HepG2 (cell line): ENCODE data around the gene IL17C.

ENCODE experiments used
- EZH2 ChIP-seq: conservative IDR thresholded peaks from 2 replicates; pipeline ENCODE4 v1.6.1; 2012; ENCODE audit warnings: mild to moderate bottlenecking, low read depth, low read length, moderate library complexity
- HNF4G ChIP-seq, 2 experiments: sonication (generic) in 1 of 2; formaldehyde crosslinking in 1 of 2; IDR thresholded peaks; 2 replicates each; pipeline versions ENCODE4 v1.4.0 to v1.6.1; 2011 to 2020; ENCODE audit warnings: borderline replicate concordance in 2 of 2, low read depth in 2 of 2, mild to moderate bottlenecking in 2 of 2, low read length in 1 of 2, missing genetic modification reagents in 1 of 2, moderate library complexity in 1 of 2
- TF ChIP-seq, protein P1 (sequence below), 2 experiments: fragments of 450-650 bp in 1 of 2; sonication (generic) in 1 of 2; formaldehyde crosslinking in 1 of 2; IDR thresholded peaks; 2 replicates each; pipeline versions ENCODE4 v1.6.1 to v1.8.0; 2016 to 2022; ENCODE audit warnings: antibody characterized with exemption in 1 of 2, mild to moderate bottlenecking in 1 of 2, missing genetic modification reagents in 1 of 2

DNA sequence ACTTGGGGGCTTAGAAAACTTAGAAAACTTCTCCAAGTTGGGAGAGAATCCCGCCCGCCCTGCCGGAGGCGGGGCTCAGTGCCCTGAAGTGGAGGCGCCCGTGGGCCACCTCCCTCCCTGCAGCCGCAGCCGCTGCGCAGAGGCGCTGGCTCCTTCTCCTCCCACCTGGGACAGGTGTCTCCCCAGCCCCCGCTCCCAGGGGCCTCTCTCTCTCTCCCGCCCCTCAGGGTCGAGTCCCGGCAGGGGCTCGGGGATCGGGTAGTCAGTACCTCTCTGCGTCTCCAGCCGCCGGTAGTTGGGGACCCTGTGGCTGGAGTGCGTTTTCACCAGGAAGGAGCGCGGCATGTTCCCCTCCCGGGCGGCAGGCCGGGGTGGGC, 47.7 kb downstream of the IL17C start:
- TF ChIP-seq, protein P1, sequence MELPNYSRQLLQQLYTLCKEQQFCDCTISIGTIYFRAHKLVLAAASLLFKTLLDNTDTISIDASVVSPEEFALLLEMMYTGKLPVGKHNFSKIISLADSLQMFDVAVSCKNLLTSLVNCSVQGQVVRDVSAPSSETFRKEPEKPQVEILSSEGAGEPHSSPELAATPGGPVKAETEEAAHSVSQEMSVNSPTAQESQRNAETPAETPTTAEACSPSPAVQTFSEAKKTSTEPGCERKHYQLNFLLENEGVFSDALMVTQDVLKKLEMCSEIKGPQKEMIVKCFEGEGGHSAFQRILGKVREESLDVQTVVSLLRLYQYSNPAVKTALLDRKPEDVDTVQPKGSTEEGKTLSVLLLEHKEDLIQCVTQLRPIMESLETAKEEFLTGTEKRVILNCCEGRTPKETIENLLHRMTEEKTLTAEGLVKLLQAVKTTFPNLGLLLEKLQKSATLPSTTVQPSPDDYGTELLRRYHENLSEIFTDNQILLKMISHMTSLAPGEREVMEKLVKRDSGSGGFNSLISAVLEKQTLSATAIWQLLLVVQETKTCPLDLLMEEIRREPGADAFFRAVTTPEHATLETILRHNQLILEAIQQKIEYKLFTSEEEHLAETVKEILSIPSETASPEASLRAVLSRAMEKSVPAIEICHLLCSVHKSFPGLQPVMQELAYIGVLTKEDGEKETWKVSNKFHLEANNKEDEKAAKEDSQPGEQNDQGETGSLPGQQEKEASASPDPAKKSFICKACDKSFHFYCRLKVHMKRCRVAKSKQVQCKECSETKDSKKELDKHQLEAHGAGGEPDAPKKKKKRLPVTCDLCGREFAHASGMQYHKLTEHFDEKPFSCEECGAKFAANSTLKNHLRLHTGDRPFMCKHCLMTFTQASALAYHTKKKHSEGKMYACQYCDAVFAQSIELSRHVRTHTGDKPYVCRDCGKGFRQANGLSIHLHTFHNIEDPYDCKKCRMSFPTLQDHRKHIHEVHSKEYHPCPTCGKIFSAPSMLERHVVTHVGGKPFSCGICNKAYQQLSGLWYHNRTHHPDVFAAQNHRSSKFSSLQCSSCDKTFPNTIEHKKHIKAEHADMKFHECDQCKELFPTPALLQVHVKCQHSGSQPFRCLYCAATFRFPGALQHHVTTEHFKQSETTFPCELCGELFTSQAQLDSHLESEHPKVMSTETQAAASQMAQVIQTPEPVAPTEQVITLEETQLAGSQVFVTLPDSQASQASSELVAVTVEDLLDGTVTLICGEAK (IDR thresholded peaks at IDR 0.05), result no peak
- TF ChIP-seq, protein P1 (CRISPR knock-in tag; IDR thresholded peaks at IDR 0.05), result no peak
- no peak for TF ChIP-seq HNF4G (IDR thresholded peaks at IDR 0.05; ENCODE audit: borderline replicate concordance, low read depth, low read length)
- TF ChIP-seq HNF4G (CRISPR knock-in tag; IDR thresholded peaks at IDR 0.05; ENCODE audit: borderline replicate concordance, low read depth), result no peak
- TF ChIP-seq EZH2, result no peak
